ENCODE measurements around the gene PPP1R2. TPM values are rescaled to one million over a fixed set of nuclear protein-coding genes. Genes with fewer than 3 reads are reported as not detected.

The PPP1R2 gene
- total and polyA plus RNA-seq, 2 donors (not counting 3 experiments of a cell fraction or from before 2014, with no cell fraction given) = 19.9 to 37.3 TPM

DNA sequence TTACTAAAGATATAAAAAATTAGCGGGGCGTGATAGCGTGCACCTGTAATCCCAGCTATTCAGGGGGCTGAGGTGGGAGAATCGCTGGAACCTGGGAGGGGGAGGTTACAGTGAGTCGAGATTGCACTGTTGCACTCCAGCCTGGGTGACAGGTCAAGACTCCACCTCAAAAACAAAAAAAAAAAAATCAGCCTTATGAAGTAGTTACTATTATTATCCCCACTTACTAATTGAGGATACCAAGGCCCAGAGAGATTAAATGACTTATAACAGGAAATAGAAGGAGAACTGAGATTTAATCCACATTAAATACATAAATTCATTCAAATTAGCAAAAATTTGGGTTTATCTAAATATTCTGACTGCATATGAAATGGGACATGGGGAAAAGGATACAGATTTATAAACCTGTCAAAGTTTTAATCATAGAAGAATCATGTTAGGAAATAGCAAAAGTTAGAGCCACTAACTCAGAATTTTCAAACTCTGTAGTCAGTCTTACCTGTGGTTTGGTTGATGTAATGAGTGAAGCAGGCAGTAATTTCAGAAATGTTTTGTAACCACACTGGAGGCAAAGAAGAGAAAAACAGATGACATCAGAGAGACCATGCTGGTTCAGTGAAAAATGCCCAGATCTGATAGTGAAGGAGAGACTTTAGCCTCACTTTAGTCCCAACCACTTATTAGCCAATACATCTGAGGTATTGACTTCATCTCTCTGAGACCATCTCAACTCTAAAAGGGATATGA, 75.3 kb downstream of the PPP1R2 start:
- no peaks in the 10 kb centered on the region for H3K9me3 ChIP-seq (replicated peaks; ENCODE audit: control insufficient read depth, insufficient read depth, low read length)
- H3K27me3 ChIP-seq (ENCODE audit: control insufficient read depth in 2 of 2, insufficient read depth in 2 of 2, low read length in 2 of 2) = peaks cover 5 to 16% of the 10 kb centered on the region in 2 experiments
- H3K4me3 ChIP-seq (replicated peaks in 1 of 3; ENCODE audit: insufficient read depth in 1 of 3, low read depth in 1 of 3, low read length in 3 of 3) = no peak overlapping the region
- intact Hi-C loops (cut with micrococcal nuclease) (no loop called here), dilution Hi-C loops (cut with MboI; ENCODE audit: extremely low pct_ligation_motif_present, low sequenced_read_pairs) (no loop called here)
- ChIA-PET POLR2A (no interaction called here), CTCF (no interaction called here)
- DNase-seq (ENCODE audit: low read depth, low spot score) = no peak
- FAIRE-seq = no peak
- H3K79me2 ChIP-seq (ENCODE audit: control insufficient read depth, insufficient read depth, low read length) = no peaks in the 10 kb centered on the region
- H3K4me1 ChIP-seq (ENCODE audit: control insufficient read depth, extremely low read depth, insufficient read depth, low read length) = no peaks in the 10 kb centered on the region
- H3K9ac ChIP-seq (replicated peaks; ENCODE audit: extremely low read depth, insufficient read depth, low read length) = no peak overlapping the region
- no TSS peak for BruUV-seq (replicated peaks)
- no peak overlapping the region for H3K4me2 ChIP-seq (ENCODE audit: insufficient read depth, low read length)
- H3K27ac ChIP-seq (ENCODE audit: insufficient read depth, low read depth, low read length) = no peak overlapping the region
- no peak overlapping the region for H2AFZ ChIP-seq (ENCODE audit: low read depth, low read length)
- no peaks in the 10 kb centered on the region for H3K9me1 ChIP-seq (replicated peaks; ENCODE audit: control insufficient read depth, extremely low read depth, insufficient read depth, low read length)
- TF ChIP-seq CTCF (IDR thresholded peaks at IDR 0.05; ENCODE audit: extremely low read depth in 1 of 2, insufficient read depth in 1 of 2, low read depth in 1 of 2, low read length in 2 of 2) (no peak), FOS (IDR thresholded peaks at IDR 0.05; ENCODE audit: borderline replicate concordance, insufficient read depth, low read length) (no peak), EZH2 (IDR thresholded peaks at IDR 0.05; ENCODE audit: borderline replicate concordance, low read depth, low read length, severe bottlenecking) (no peak), GATA2 (IDR thresholded peaks at IDR 0.05; ENCODE audit: insufficient read depth, insufficient read length, low read depth, low read length) (no peak), POLR2A (IDR thresholded peaks at IDR 0.05; ENCODE audit: low read depth, low read length) (no peak), JUN (IDR thresholded peaks at IDR 0.05; ENCODE audit: borderline replicate concordance, insufficient read depth, insufficient read length, low read depth) (no peak), MAX (IDR thresholded peaks at IDR 0.05; ENCODE audit: insufficient read depth, insufficient read length) (no peak), MYC (IDR thresholded peaks at IDR 0.05; ENCODE audit: low read depth, low read length) (no peak), POLR2AphosphoS5 (IDR thresholded peaks at IDR 0.05; ENCODE audit: insufficient read depth, low read depth, low read length) (no peak)
- no peaks in the 10 kb centered on the region for H4K20me1 ChIP-seq (replicated peaks; ENCODE audit: control insufficient read depth, extremely low read depth, insufficient read depth, low read length)
- H3K36me3 ChIP-seq (ENCODE audit: control insufficient read depth in 2 of 2, extremely low read depth in 1 of 2, insufficient read depth in 2 of 2, low read length in 2 of 2) = no peaks in the 10 kb centered on the region
